ENCODE data around the gene TRIM45. TPM values are rescaled to one million over a fixed set of nuclear protein-coding genes. Genes with fewer than 3 reads are reported as not detected.

The TRIM45 gene
- total RNA-seq, 2 experiments from 2014 or later = not detected

DNA sequence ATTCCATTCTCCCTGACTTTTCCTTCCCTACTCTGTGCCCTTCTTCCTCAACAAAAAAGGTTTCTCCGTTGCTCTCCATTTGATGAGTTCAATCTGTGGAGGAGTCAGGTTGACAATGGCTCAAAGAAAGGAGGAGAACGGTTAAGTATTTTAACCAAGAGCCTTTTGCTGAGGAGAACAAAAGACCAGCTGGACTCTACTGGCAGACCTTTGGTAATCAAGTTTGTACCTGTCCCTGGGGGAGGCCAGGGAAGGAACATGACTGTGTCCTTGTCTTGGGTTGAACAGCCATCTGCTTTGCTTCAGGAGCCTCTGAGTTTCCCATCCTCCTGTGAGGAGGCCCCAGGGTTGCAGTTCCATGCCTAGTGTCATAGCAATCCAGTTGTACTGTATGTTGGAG lies 31.6 kb downstream of the TRIM45 start:
- H2AFZ ChIP-seq (ENCODE audit: low read length) = no peak overlapping the region
- ChIA-PET CTCF (ENCODE audit: unreplicated experiment) (no interaction called here), POLR2A (no interaction called here)
- intact Hi-C loops (cut with micrococcal nuclease; ENCODE audit: unreplicated experiment) = no loop called here
- no TSS peak for BruUV-seq (replicated peaks)
- H3K36me3 ChIP-seq (ENCODE audit: insufficient read depth, low read length) = peaks cover 98% of the 10 kb centered on the region
- no peaks in the 10 kb centered on the region for H3K79me2 ChIP-seq (ENCODE audit: insufficient read depth, low read depth, low read length)
- no peak overlapping the region for H3K4me3 ChIP-seq (ENCODE audit: low read depth, low read length, poor library complexity, severe bottlenecking)
- no peaks in the 10 kb centered on the region for H4K20me1 ChIP-seq (ENCODE audit: insufficient read depth, low read length)
- H3K9me3 ChIP-seq (ENCODE audit: low read length) = no peaks in the 10 kb centered on the region; the same call in 1 of the 2 replicates
- no peak overlapping the region for H3K4me2 ChIP-seq (ENCODE audit: low read length)
- no peaks in the 10 kb centered on the region for H3K9me2 ChIP-seq (ENCODE audit: insufficient read depth, low read length)
- H3K27ac ChIP-seq (ENCODE audit: low read depth, low read length, poor library complexity, severe bottlenecking) = no peak overlapping the region
- peaks cover 10% of the 10 kb centered on the region for H3K4me1 ChIP-seq (ENCODE audit: insufficient read depth, low read length, poor library complexity, severe bottlenecking)
- no peak for TF ChIP-seq EZH2phosphoT487 (IDR thresholded peaks at IDR 0.05; ENCODE audit: borderline replicate concordance, low read depth, low read length)
- TF ChIP-seq, protein P1, sequence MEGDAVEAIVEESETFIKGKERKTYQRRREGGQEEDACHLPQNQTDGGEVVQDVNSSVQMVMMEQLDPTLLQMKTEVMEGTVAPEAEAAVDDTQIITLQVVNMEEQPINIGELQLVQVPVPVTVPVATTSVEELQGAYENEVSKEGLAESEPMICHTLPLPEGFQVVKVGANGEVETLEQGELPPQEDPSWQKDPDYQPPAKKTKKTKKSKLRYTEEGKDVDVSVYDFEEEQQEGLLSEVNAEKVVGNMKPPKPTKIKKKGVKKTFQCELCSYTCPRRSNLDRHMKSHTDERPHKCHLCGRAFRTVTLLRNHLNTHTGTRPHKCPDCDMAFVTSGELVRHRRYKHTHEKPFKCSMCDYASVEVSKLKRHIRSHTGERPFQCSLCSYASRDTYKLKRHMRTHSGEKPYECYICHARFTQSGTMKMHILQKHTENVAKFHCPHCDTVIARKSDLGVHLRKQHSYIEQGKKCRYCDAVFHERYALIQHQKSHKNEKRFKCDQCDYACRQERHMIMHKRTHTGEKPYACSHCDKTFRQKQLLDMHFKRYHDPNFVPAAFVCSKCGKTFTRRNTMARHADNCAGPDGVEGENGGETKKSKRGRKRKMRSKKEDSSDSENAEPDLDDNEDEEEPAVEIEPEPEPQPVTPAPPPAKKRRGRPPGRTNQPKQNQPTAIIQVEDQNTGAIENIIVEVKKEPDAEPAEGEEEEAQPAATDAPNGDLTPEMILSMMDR (conservative IDR thresholded peaks at IDR 0.05; ENCODE audit: low read length) = no peak
- no peak for DNase-seq (ENCODE audit: low spot score)

- Histone ChIP-seq H3K9me2 (ENCODE audit: insufficient read depth, low read length) (no peaks in the 10 kb centered on the region), H3K27ac (ENCODE audit: low read depth, low read length, poor library complexity, severe bottlenecking) (no peak overlapping the region), H3K4me3 (ENCODE audit: low read depth, low read length, poor library complexity, severe bottlenecking) (no peak overlapping the region), H3K36me3 (ENCODE audit: insufficient read depth, low read length) (peaks cover 98% of the 10 kb centered on the region), H4K20me1 (ENCODE audit: insufficient read depth, low read length) (no peaks in the 10 kb centered on the region), H2AFZ (ENCODE audit: low read length) (no peak overlapping the region), H3K79me2 (ENCODE audit: insufficient read depth, low read depth, low read length) (no peaks in the 10 kb centered on the region), H3K4me1 (ENCODE audit: insufficient read depth, low read length, poor library complexity, severe bottlenecking) (no peaks in the 10 kb centered on the region), H3K9me3 (ENCODE audit: low read length) (no peaks in the 10 kb centered on the region; the same call in 1 of the 2 replicates), H3K4me2 (ENCODE audit: low read length) (no peak overlapping the region)
- intact Hi-C loops (cut with micrococcal nuclease; ENCODE audit: unreplicated experiment) = no loop called here
- no TSS peak for BruUV-seq (replicated peaks)
- no peak for DNase-seq (ENCODE audit: low spot score)
- TF ChIP-seq EZH2phosphoT487 (IDR thresholded peaks at IDR 0.05; ENCODE audit: borderline replicate concordance, low read depth, low read length) = no peak
- TF ChIP-seq, protein P1 (conservative IDR thresholded peaks at IDR 0.05; ENCODE audit: low read length) = no peak
- ChIA-PET CTCF (ENCODE audit: unreplicated experiment) (no interaction called here), POLR2A (interaction anchor here (1.0 to 1.6 kb wide), 2 partner anchors 11 to 28 kb away, joined by 3 read pairs; partner anchors contain the start of gene TTF2)
Observed at GRCh38 chr1:117087686-117088085, 33.9 kb downstream of the TRIM45 start.

- no peak for TF ChIP-seq EZH2phosphoT487 (IDR thresholded peaks at IDR 0.05; ENCODE audit: borderline replicate concordance, low read depth, low read length)
- TF ChIP-seq, protein P1 (conservative IDR thresholded peaks at IDR 0.05; ENCODE audit: low read length) = no peak
- Histone ChIP-seq H2AFZ (ENCODE audit: low read length) (no peak overlapping the region), H3K27ac (ENCODE audit: low read depth, low read length, poor library complexity, severe bottlenecking) (no peak overlapping the region), H3K79me2 (ENCODE audit: insufficient read depth, low read depth, low read length) (no peaks in the 10 kb centered on the region), H3K4me1 (ENCODE audit: insufficient read depth, low read length, poor library complexity, severe bottlenecking) (no peaks in the 10 kb centered on the region), H3K9me3 (ENCODE audit: low read length) (no peaks in the 10 kb centered on the region; the same call in 1 of the 2 replicates), H3K9me2 (ENCODE audit: insufficient read depth, low read length) (no peaks in the 10 kb centered on the region), H4K20me1 (ENCODE audit: insufficient read depth, low read length) (no peaks in the 10 kb centered on the region), H3K36me3 (ENCODE audit: insufficient read depth, low read length) (peaks cover 96% of the 10 kb centered on the region), H3K4me3 (ENCODE audit: low read depth, low read length, poor library complexity, severe bottlenecking) (no peak overlapping the region), H3K4me2 (ENCODE audit: low read length) (no peak overlapping the region)
- intact Hi-C loops (cut with micrococcal nuclease; ENCODE audit: unreplicated experiment) = no loop called here
- no peak for DNase-seq (ENCODE audit: low spot score)
- ChIA-PET CTCF (ENCODE audit: unreplicated experiment) (no interaction called here), POLR2A (no interaction called here)
- no TSS peak for BruUV-seq (replicated peaks)
Observed at GRCh38 chr1:117084231-117084630, 37.3 kb downstream of the TRIM45 start.

All from OCI-LY7 (cell line).